Mucosa of rectum (tissue), 2 donors: ENCODE data around the gene PSPN.

Experiments used
- H3K27ac ChIP-seq, 2 donors: one replicate each; pipeline ENCODE4 v1.7.0; 2013; ENCODE audit warnings: inconsistent platforms in 2 of 2, low read depth in 2 of 2, low read length in 2 of 2
- H3K27me3 ChIP-seq, 2 donors: one replicate each; pipeline ENCODE4 v1.7.0; 2013; ENCODE audit warnings: low read length in 2 of 2; ENCODE audit not compliant: control insufficient read depth in 2 of 2, insufficient read depth in 2 of 2
- H3K36me3 ChIP-seq, 2 donors: one replicate each; pipeline ENCODE4 v1.7.0; 2013; ENCODE audit warnings: low read length in 2 of 2; ENCODE audit not compliant: control insufficient read depth in 2 of 2, insufficient read depth in 2 of 2
- H3K4me1 ChIP-seq, 2 donors: one replicate each; pipeline ENCODE4 v1.7.0; 2013; ENCODE audit warnings: low read length in 2 of 2, mild to moderate bottlenecking in 1 of 2; ENCODE audit not compliant: control insufficient read depth in 2 of 2, insufficient read depth in 2 of 2
- H3K4me3 ChIP-seq, 2 donors: one replicate each; pipeline ENCODE4 v1.7.0; 2013; ENCODE audit warnings: low read length in 2 of 2
- H3K9ac ChIP-seq, 2 donors: one replicate each; pipeline ENCODE4 v1.7.0; 2013; ENCODE audit warnings: low read length in 2 of 2, low read depth in 1 of 2, mild to moderate bottlenecking in 1 of 2
- H3K9me3 ChIP-seq, 2 donors: one replicate each; pipeline ENCODE4 v1.7.0; 2013; ENCODE audit warnings: low read length in 2 of 2; ENCODE audit not compliant: control insufficient read depth in 2 of 2
- donor health status: healthy.
- donor health status: Normal muscosa, but diverticular disease.

PSPN gene

GRCh38 chr19:6326815-6327214 lies 48.9 kb downstream of the PSPN start:
- H3K36me3 ChIP-seq = no peaks in the 10 kb centered on the region
- no peak overlapping the region for H3K4me3 ChIP-seq
- H3K9me3 ChIP-seq = no peaks in the 10 kb centered on the region
- no peak overlapping the region for H3K9ac ChIP-seq
- no peak overlapping the region for H3K27ac ChIP-seq
- peaks cover 0 to under 1% of the 10 kb centered on the region in 2 donors for H3K27me3 ChIP-seq
- no peaks in the 10 kb centered on the region for H3K4me1 ChIP-seq

DNA sequence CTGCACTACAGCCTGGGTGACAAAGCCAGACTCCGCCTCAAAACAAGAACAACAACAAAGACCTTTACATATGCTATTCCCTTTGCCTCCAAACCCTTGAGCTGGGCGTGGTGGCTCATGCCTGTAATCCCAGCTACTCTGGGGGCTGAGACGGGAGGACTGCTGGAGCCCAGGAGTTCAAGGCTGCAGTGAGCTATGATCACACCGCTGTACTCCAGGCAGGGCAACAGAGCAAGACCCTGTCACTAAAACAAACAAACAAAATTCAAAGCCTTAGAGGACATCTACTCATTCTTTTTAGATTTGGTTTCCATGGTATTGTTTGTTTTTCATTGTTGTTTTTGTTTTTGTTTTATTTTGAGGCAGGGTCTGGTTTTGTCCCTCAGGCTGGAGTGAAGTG lies 50.1 kb downstream of the PSPN start:
- no peak overlapping the region for H3K9ac ChIP-seq
- H3K27me3 ChIP-seq = peaks cover 0 to 2% of the 10 kb centered on the region in 2 donors
- H3K36me3 ChIP-seq = no peaks in the 10 kb centered on the region
- H3K27ac ChIP-seq = no peak overlapping the region
- no peaks in the 10 kb centered on the region for H3K9me3 ChIP-seq
- no peaks in the 10 kb centered on the region for H3K4me1 ChIP-seq
- no peak overlapping the region for H3K4me3 ChIP-seq
